Measurements from ENCODE around the gene ZNRF1. TPM values are rescaled to one million over a fixed set of nuclear protein-coding genes. Genes with fewer than 3 reads are reported as not detected.

The ZNRF1 gene
- total RNA-seq, 2 experiments from 2014 or later, result 11.0 to 13.7 TPM

DNA sequence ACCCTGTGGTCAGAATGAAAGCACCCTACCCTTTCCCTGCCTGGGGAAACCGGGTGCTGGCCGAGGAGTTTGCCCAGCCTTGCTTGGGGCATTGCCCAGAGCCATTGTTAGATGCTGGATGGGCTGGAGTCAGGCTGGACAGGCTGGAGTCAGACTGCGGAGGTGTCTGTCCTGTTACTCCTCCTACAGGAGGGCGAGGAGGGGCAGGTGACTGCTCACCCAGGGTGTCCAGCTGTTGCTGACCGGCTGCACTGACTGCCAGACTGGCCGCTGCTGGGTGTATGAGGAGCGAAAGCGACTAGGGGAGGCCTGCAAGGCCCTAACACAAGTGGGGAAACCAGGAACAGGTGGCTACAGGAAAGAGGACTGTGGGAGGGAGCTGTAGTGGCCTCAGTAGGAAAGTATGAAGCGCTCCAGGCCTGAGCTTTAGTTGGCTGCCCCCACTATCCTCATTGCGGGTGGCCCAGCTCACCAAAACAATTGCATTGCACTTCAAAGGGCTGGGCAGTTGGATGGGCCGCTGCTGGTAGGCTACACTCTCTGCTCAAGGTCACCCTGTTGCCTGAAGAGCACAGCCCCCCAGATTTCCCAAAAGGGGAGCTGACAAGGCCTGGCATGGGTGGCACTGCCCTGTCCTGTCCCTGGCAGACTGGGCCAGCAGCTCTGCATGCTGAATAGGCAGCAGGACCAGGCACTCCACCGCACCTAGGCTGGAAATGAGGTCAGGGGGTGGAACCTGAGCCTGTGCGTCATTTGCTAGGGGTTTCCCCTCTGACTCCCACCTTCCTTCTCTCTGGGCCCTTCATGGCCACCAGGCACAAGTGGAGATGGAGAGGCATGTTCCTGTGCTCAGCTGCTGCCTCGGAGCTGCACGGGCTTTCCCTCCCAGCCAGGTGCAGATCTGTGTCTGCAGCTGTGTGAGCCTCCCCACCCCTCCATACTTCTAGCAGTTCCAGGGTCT lies 99.4 kb downstream of the ZNRF1 start:
- TF ChIP-seq CTCF (IDR thresholded peaks at IDR 0.05), result no peak
- ChIA-PET CTCF (interaction anchor here (0.9 to 7.6 kb wide), 4 partner anchors 11 to 100 kb away, joined by 3 to 50 read pairs (median 12); partner anchors contain the start of gene ZNRF1), POLR2A (interaction anchor here (1.2 to 3.4 kb wide), 5 partner anchors 8 to 86 kb away, joined by 3 to 20 read pairs (median 7); no protein-coding TSS in a partner anchor)
- no peaks in the 10 kb centered on the region for H3K9me3 Mint-ChIP-seq
- H3K4me3 Mint-ChIP-seq, result peak overlapping the region; percentile 43
- no peaks in the 10 kb centered on the region for H3K27me3 Mint-ChIP-seq
- DNase-seq (peak; percentile 92), ATAC-seq (peak; percentile 94)
- no peaks in the 10 kb centered on the region for H3K36me3 Mint-ChIP-seq (ENCODE audit: low read depth)
- peaks cover 54% of the 10 kb centered on the region for H3K4me1 Mint-ChIP-seq (ENCODE audit: low read depth)
- intact Hi-C loops (cut with micrococcal nuclease), result loop anchor here (5.0 kb wide), 1 partner anchor 41 kb away; no protein-coding TSS in a partner anchor
- peak overlapping the region; percentile 92 for H3K27ac Mint-ChIP-seq

DNA sequence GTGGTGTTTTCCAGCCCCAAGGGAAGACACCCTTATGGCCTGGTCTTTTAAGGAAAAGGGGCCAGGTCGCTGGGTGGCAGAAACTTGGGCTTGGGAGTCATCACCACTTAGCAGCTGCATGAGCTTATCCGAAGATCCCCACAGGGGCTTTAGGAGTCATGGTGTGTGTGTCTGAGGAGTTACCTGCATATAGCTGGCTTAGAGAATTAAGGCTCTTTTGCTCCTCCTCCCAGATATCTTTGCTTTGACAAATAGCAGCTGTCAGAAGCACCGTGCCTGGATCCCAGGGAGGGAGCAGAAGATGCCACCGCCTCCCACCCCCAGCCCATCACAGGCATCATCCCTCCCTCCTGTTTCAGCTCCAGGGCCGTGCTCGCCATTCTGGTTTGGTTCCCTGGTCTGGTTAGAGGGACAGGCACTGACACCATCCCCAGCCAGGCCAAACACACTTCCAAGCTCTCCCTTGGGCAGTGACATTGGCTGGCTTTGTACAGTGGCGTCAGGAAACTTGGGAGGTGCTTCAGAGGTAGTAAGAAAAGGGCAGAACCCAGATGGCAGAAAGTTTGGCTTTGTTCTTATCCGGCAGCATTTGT lies 100.3 kb downstream of the ZNRF1 start:
- Mint-ChIP-seq H3K4me3 (peak overlapping the region; percentile 43), H3K4me1 (ENCODE audit: low read depth) (peaks cover 54% of the 10 kb centered on the region), H3K36me3 (ENCODE audit: low read depth) (peaks cover 2% of the 10 kb centered on the region), H3K9me3 (peaks cover 2% of the 10 kb centered on the region), H3K27me3 (no peaks in the 10 kb centered on the region), H3K27ac (peak overlapping the region; percentile 92)
- intact Hi-C loops (cut with micrococcal nuclease), result loop anchor here (5.0 kb wide), 1 partner anchor 42 kb away; no protein-coding TSS in a partner anchor
- POLR2A ChIA-PET, result interaction anchor here (1.5 to 3.4 kb wide), 4 partner anchors 9 to 87 kb away, joined by 4 to 20 read pairs (median 7); no protein-coding TSS in a partner anchor
- DNase-seq, result no peak
- CTCF ChIA-PET, result interaction anchor here (2.5 to 7.6 kb wide), 3 partner anchors 10 to 100 kb away, joined by 12 to 50 read pairs (median 12); partner anchors contain the start of gene ZNRF1
- TF ChIP-seq CTCF (IDR thresholded peaks at IDR 0.05), result no peak
- ATAC-seq, result no peak

DNA sequence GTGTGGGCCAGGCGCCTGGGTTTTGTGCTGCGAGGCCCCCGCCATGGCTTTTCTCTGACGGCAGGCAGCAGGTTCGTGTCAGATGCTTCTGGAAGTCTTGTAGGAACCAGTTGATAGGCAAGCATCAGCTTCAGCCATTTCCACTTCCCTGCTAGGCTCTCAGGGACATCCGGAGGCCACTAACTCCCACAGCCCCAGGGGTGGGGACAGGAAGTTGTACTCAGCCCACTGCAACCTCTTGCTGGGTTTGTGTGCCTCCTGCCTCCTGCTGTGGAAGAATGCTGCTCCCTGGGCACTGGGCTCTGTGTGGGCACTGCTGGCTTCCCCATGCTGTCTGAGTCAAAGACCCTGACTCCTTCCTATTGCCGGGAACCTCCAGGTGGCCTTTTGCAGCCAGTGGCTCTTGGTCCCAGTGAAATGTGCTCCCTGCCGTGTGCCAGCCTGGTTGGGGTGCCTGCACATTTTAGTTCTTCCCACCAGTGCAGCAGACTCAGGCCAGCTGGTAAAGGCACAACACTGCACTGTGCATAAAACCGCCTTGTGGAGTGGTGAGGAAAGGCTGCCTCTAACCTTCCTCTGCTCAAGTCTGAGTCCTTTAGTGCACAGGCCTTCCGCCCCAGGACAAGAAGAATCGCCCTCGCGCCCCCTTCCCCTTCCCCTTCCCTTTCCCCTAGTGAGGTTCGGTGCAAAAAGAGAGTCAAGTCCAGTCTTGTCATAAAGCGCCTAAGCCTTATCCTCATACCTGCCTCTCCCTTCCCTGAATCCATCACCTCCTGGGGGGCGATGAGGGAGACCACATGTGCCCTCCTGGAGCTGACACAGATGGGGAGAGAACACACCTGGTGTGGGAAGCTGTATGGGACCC lies 101.1 kb downstream of the ZNRF1 start:
- peaks cover 3% of the 10 kb centered on the region for H3K9me3 Mint-ChIP-seq
- TF ChIP-seq CTCF (IDR thresholded peaks at IDR 0.05), result no peak
- ChIA-PET POLR2A (interaction anchor here (1.1 to 3.4 kb wide), 6 partner anchors 9 to 88 kb away, joined by 3 to 20 read pairs (median 6); no protein-coding TSS in a partner anchor), CTCF (interaction anchor here (1.0 to 7.6 kb wide), 4 partner anchors 9 to 101 kb away, joined by 3 to 50 read pairs (median 12); partner anchors contain the start of gene ZNRF1)
- peak overlapping the region; percentile 24 for H3K4me3 Mint-ChIP-seq
- peak overlapping the region; percentile 92 for H3K27ac Mint-ChIP-seq
- H3K27me3 Mint-ChIP-seq, result no peaks in the 10 kb centered on the region
- H3K36me3 Mint-ChIP-seq (ENCODE audit: low read depth), result peaks cover 8% of the 10 kb centered on the region
- intact Hi-C loops (cut with micrococcal nuclease), result loop anchor here (5.0 kb wide), 1 partner anchor 43 kb away; no protein-coding TSS in a partner anchor
- ATAC-seq (peak; percentile 52), DNase-seq (peak; percentile 72)
- H3K4me1 Mint-ChIP-seq (ENCODE audit: low read depth), result peaks cover 54% of the 10 kb centered on the region

- Mint-ChIP-seq H3K27ac (peak overlapping the region; percentile 92), H3K27me3 (no peaks in the 10 kb centered on the region), H3K4me3 (no peak overlapping the region), H3K9me3 (peaks cover 3% of the 10 kb centered on the region), H3K36me3 (ENCODE audit: low read depth) (peaks cover 8% of the 10 kb centered on the region), H3K4me1 (ENCODE audit: low read depth) (peaks cover 58% of the 10 kb centered on the region)
- DNase-seq (no peak), ATAC-seq (no peak)
- CTCF ChIA-PET, result interaction anchor here (1.0 to 7.6 kb wide), 4 partner anchors 8 to 102 kb away, joined by 3 to 50 read pairs (median 12); partner anchors contain the start of gene ZNRF1
- TF ChIP-seq CTCF (IDR thresholded peaks at IDR 0.05), result no peak
- POLR2A ChIA-PET, result interaction anchor here (1.1 to 3.4 kb wide), 3 partner anchors 9 to 89 kb away, joined by 3 to 20 read pairs (median 3); no protein-coding TSS in a partner anchor
- intact Hi-C loops (cut with micrococcal nuclease), result no loop called here
These were observed 101.8 kb downstream of the ZNRF1 start for GRCh38 chr16:75100603-75100990.
